22Rv1 (cell line): ENCODE data around the gene LINC00632.

Experiments used
- ZFX ChIP-seq: fragments of 450-650 bp; IDR thresholded peaks from 2 replicates; pipeline ENCODE4 v1.6.1; 2017; ENCODE audit warnings: antibody characterized with exemption, borderline replicate concordance
- TF ChIP-seq, protein P1 (sequence below): fragments of 450-650 bp; IDR thresholded peaks from 2 replicates; pipeline ENCODE4 v1.5.1; 2017; ENCODE audit warnings: mild to moderate bottlenecking

DNA sequence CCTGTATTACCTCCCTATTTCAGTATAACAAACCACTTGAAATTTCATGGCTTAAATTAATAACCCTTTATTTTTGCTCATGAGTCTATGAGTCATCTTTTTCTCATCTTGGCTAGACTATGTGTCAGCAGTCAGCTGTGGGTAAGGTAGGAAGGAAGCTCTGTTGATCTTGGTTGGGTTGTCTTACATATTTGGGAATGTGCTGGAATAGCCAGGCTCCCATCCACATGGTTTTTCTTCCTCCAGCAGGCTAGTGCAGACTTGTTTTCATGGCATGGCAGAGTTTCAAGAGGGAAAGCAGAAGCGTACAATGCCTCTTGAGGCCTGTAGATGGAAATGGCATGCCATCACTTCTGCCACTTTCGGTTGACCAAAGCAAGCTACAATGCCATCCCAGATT, 89.7 kb downstream of the LINC00632 start:
- TF ChIP-seq, protein P1, sequence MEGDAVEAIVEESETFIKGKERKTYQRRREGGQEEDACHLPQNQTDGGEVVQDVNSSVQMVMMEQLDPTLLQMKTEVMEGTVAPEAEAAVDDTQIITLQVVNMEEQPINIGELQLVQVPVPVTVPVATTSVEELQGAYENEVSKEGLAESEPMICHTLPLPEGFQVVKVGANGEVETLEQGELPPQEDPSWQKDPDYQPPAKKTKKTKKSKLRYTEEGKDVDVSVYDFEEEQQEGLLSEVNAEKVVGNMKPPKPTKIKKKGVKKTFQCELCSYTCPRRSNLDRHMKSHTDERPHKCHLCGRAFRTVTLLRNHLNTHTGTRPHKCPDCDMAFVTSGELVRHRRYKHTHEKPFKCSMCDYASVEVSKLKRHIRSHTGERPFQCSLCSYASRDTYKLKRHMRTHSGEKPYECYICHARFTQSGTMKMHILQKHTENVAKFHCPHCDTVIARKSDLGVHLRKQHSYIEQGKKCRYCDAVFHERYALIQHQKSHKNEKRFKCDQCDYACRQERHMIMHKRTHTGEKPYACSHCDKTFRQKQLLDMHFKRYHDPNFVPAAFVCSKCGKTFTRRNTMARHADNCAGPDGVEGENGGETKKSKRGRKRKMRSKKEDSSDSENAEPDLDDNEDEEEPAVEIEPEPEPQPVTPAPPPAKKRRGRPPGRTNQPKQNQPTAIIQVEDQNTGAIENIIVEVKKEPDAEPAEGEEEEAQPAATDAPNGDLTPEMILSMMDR = no peak
- no peak for TF ChIP-seq ZFX
